TTC549 (cell line): Measurements from ENCODE around the gene KBTBD3.
"Not testable (repeated sequence)": the region's sequence is repeated elsewhere in the genome, so short reads cannot be mapped to it uniquely, and the experiment has no call there.

Experiments
- FAIRE-seq: peaks from 2 replicates; lab custom pipeline; 2012; peaks lifted over from hg19 to GRCh38; lab: Jason Lieb, UNC

The KBTBD3 gene

GRCh38 chr11:106011481-106011880, 65.7 kb downstream of the KBTBD3 start:
- FAIRE-seq = no peak

DNA sequence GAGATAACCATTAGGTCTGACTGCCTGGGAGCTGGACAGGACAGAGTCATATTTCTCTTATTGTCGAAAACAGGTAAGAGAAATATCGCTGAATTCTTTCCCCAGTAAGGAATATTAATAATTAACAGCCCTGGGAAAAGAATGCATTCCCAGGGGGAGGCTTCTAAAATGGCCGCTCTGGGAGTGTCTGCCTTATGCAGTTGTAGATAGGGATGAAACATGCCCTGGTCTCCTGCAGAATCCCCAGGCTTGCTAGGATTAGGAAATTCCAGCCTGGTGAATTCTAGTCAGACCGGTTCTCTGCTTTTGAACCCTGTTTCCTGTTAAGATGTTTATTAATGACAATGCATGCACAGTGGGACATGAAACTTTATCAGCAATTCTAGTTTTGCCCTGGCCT, 74.1 kb downstream of the KBTBD3 start:
- FAIRE-seq = not testable (repeated sequence)

GRCh38 chr11:106001304-106002012, 75.7 kb downstream of the KBTBD3 start:
- no peak for FAIRE-seq
